ENCODE results near the gene RNF175.

GRCh38 chr4:153729895-153730294 is 29.9 kb downstream of the RNF175 start:
- TF ChIP-seq CTCF (IDR thresholded peaks at IDR 0.05; ENCODE audit: insufficient read depth, low read length, poor library complexity, severe bottlenecking), result no peak
- TF ChIP-seq EZH2phosphoT487 (conservative IDR thresholded peaks at IDR 0.05; ENCODE audit: low read length), result no peak

All from SU-DHL-6 (cell line).